SU-DHL-6 (cell line): Measurements from ENCODE around the gene ADGRD1.
"Not testable (repeated sequence)": the region's sequence is repeated elsewhere in the genome, so short reads cannot be mapped to it uniquely, and the experiment has no call there.

Experiments used
- H2AFZ ChIP-seq: fragments of 200-600 bp; sonication (generic); 2 replicates; pipeline ENCODE4 v1.6.1; 2014; ENCODE audit warnings: low read depth, mild to moderate bottlenecking, moderate library complexity, mixed read lengths, antibody characterized with exemption, low read length; ENCODE audit not compliant: severe bottlenecking
- H3F3A ChIP-seq: fragments of 200-600 bp; shearing (Covaris generic); 2 replicates; pipeline ENCODE4 v1.6.0; 2016; ENCODE audit warnings: antibody characterized with exemption, mild to moderate bottlenecking; ENCODE audit not compliant: insufficient read depth
- H3K27ac ChIP-seq: fragments of 200-600 bp; sonication (generic); 2 replicates; pipeline ENCODE4 v1.5.1; 2016; ENCODE audit warnings: low read depth, mild to moderate bottlenecking, low read length, moderate library complexity, mixed read lengths
- H3K27me3 ChIP-seq: fragments of 200-600 bp; sonication (generic), shearing (Covaris generic); 2 replicates; pipeline ENCODE4 v1.6.0; 2014; ENCODE audit warnings: mild to moderate bottlenecking, low read length
- H3K36me3 ChIP-seq: fragments of 200-600 bp; sonication (generic); 2 replicates; pipeline ENCODE4 v1.6.1; 2014; ENCODE audit warnings: mild to moderate bottlenecking, low read length, mixed read lengths
- H3K4me2 ChIP-seq: fragments of 300-600, 200-600 bp; shearing (Covaris generic), sonication (generic); 2 replicates; pipeline ENCODE4 v1.6.0; 2014; ENCODE audit warnings: low read length, low read depth, mild to moderate bottlenecking; ENCODE audit not compliant: poor library complexity, severe bottlenecking
- H3K4me3 ChIP-seq: fragments of 200-600 bp; sonication (generic); 2 replicates; pipeline ENCODE4 v1.5.1; 2014; ENCODE audit warnings: antibody characterized with exemption, low read length, mild to moderate bottlenecking, mixed read lengths; ENCODE audit not compliant: insufficient read depth, poor library complexity, severe bottlenecking
- H3K79me2 ChIP-seq: fragments of 200-600 bp; sonication (generic); 2 replicates; pipeline ENCODE4 v1.6.1; 2014; ENCODE audit warnings: mild to moderate bottlenecking, low read length, moderate library complexity; ENCODE audit not compliant: insufficient read depth
- H3K9ac ChIP-seq: fragments of 200-600 bp; sonication (generic); 2 replicates; pipeline ENCODE4 v1.7.0; 2014; ENCODE audit warnings: mild to moderate bottlenecking, low read length
- H3K9me2 ChIP-seq: fragments of 200-600 bp; sonication (generic); replicated peaks from 2 replicates; pipeline ENCODE4 v1.6.1; 2014; ENCODE audit warnings: low read length; ENCODE audit not compliant: insufficient read depth
- H3K9me3 ChIP-seq: fragments of 200-600 bp; sonication (generic); 2 replicates; pipeline ENCODE4 v1.6.1; 2014; ENCODE audit warnings: low read length, mixed read lengths; ENCODE audit not compliant: insufficient read depth
- H4K20me1 ChIP-seq: fragments of 200-600 bp; sonication (generic); 2 replicates; pipeline ENCODE4 v1.6.1; 2014; ENCODE audit warnings: low read depth, mild to moderate bottlenecking, antibody characterized with exemption, low read length, moderate library complexity, mixed read lengths
- CTCF ChIP-seq: fragments of 200-600 bp; sonication (generic); IDR thresholded peaks from one replicate; pipeline ENCODE4 v1.5.1; 2017; ENCODE audit warnings: antibody characterized with exemption, mild to moderate bottlenecking, low read length, moderate library complexity; ENCODE audit not compliant: insufficient read depth, poor library complexity, severe bottlenecking
- EZH2phosphoT487 ChIP-seq: fragments of 200-600 bp; sonication (generic), shearing (Covaris generic); conservative IDR thresholded peaks from 2 replicates; pipeline ENCODE4 v1.6.1; 2018; ENCODE audit warnings: mild to moderate bottlenecking, antibody characterized with exemption, low read length, moderate library complexity, mixed read lengths

Gene ADGRD1

GRCh38 chr12:130953771-130954543 is at the start of gene ADGRD1:
Gene ADGRD1 (plus strand): TSS chr12:130953907. CDS start chr12:130954466, 559 bp downstream.
- Histone ChIP-seq H3K9ac (no peak within 1 kb of the TSS), H3K4me3 (no peak within 1 kb of the TSS), H3K79me2 (no peaks in the 10 kb centered on the region), H3K9me2 (no peaks in the 10 kb centered on the region), H3F3A (no peaks in the 10 kb centered on the region), H3K27ac (no peak within 1 kb of the TSS), H4K20me1 (no peaks in the 10 kb centered on the region), H3K9me3 (no peaks in the 10 kb centered on the region), H3K36me3 (no peaks in the 10 kb centered on the region), H3K4me2 (no peak within 1 kb of the TSS), H2AFZ (no peak within 1 kb of the TSS), H3K27me3 (no peaks in the 10 kb centered on the region)
- TF ChIP-seq CTCF: no peak
- TF ChIP-seq EZH2phosphoT487: no peak

GRCh38 chr12:130904064-130904463 is 49.6 kb upstream of the ADGRD1 start:
- Histone ChIP-seq H3K4me3 (no peak overlapping the region), H3K27me3 (no peaks in the 10 kb centered on the region), H3K9me2 (no peaks in the 10 kb centered on the region), H3K9me3 (0 out of 2 replicates have a peak, but pooled peaks cover 7% of the 10 kb centered on the region), H3K4me2 (no peak overlapping the region), H4K20me1 (no peaks in the 10 kb centered on the region), H3F3A (no peaks in the 10 kb centered on the region), H3K36me3 (no peaks in the 10 kb centered on the region), H3K27ac (no peak overlapping the region), H3K79me2 (no peaks in the 10 kb centered on the region), H3K9ac (no peak overlapping the region), H2AFZ (no peak overlapping the region)
- TF ChIP-seq CTCF (no peak), EZH2phosphoT487 (no peak)

- H3K79me2 ChIP-seq, H3K27me3 ChIP-seq, H4K20me1 ChIP-seq, H3K27ac ChIP-seq, H3K9me2 ChIP-seq, H3F3A ChIP-seq, H3K36me3 ChIP-seq, H3K9me3 ChIP-seq, H3K9ac ChIP-seq, H3K4me2 ChIP-seq, H2AFZ ChIP-seq, H3K4me3 ChIP-seq: not testable (repeated sequence)
Observed at GRCh38 chr12:130904936-130905455, 48.7 kb upstream of the ADGRD1 start.

- Histone ChIP-seq H3K4me2 (no peak overlapping the region), H3K79me2 (no peaks in the 10 kb centered on the region), H3K27me3 (no peaks in the 10 kb centered on the region), H3K4me3 (no peak overlapping the region), H3K9ac (no peak overlapping the region), H3K9me2 (no peaks in the 10 kb centered on the region), H3K36me3 (no peaks in the 10 kb centered on the region), H3K27ac (no peak overlapping the region), H2AFZ (no peak overlapping the region), H3F3A (no peaks in the 10 kb centered on the region), H3K9me3 (0 out of 2 replicates have a peak, but pooled peaks cover 7% of the 10 kb centered on the region), H4K20me1 (no peaks in the 10 kb centered on the region)
- TF ChIP-seq CTCF (no peak), EZH2phosphoT487 (no peak)
Observed at GRCh38 chr12:130909111-130909510, 44.6 kb upstream of the ADGRD1 start.
